ENCODE measurements around the gene ACTR10.
"Not testable (repeated sequence)": the region's sequence is repeated elsewhere in the genome, so short reads cannot be mapped to it uniquely, and the experiment has no call there.

ACTR10 gene

GRCh38 chr14:58227096-58227819 is 27.3 kb downstream of the ACTR10 start:
- DNase-seq, result no peak

DNA sequence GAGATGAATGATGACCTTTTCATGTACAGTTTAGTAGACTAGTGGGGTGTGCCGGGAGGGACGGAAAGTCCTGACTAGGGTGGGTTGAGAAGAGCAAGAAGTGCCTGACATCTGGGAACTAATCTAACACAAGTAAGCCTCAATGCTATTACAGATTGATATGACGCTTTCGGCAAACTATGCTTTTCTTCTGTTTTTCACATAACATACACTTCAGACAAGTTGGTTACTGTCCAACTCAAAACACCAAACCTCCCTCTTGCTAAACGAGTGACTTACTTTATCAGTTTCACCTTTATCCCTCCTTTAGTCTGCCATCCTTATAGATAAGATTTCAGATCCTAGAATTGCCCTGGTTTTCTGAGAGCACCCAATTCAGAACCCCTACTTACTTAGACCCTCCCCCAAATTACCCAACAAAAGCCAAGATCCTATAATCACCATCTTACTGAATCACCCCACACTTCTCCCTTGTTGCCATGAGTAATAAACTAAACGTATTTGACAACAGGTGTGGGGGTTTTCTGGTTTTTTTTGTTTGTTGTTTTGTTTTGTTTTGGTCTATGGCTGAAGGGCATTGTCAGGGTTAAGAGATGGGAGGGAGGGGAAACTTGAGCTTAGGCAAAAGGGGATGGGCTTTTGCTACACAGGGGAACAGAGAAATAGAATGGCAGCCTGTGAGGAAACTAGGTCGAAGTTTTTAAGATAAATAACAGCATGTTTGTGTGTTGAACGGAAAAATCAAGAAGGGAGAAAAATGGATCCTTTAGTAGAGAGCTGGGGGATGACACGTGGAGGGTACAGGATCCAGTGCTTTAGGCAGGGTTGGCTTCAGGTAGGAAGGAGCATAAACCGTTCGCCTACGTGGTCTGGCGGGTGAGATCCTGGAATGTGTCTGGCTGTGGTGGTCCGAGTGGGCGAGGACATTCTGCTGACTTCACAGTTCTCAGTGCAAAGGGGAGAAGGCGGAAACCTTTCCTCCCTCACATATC is 38.6 kb downstream of the ACTR10 start:
- peak; percentile 37 for DNase-seq

DNA sequence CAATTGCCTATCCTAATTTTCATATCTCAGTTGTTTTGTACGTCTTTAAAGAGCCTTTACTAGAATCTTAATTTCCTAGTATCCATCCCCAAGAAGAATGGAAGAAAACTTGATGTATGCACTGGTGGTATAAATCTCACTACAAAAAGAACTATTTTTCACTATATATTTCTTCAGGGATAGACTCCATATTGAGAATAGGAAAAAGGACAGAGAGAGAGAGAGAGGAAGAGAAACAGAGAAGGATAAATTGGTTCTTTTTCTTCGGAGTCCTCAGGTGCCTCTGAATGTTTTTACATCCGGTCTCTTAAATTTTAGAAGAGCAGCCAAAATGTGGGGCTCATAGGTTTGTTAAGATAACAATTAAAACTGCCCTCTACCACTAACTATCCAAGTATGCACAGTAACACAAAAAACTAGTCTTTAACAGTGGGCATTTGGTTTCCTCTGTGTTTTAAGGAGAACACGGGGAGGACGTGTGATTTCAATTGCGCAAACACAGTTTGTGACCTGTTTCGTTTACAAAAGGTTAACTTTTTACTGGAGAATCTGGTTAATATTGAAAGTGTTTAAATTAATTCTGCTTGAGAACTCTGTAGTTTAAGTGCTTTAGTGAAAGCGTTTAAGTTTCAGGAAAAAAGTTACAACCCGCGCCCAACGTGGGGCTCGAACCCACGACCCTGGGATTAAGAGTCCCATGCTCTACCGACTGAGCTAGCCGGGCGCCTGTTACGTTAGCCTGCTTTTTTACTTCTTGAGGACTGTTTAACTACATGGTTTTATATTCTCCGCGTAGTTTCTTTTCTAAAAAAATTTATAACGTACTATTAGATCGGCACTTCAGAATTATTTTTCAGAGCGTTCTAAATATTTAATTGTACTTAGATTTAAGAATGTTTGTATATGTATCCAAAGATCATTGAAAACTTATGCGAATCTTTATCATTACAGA is 39.6 kb downstream of the ACTR10 start:
- DNase-seq, result peak; percentile 86

DNA sequence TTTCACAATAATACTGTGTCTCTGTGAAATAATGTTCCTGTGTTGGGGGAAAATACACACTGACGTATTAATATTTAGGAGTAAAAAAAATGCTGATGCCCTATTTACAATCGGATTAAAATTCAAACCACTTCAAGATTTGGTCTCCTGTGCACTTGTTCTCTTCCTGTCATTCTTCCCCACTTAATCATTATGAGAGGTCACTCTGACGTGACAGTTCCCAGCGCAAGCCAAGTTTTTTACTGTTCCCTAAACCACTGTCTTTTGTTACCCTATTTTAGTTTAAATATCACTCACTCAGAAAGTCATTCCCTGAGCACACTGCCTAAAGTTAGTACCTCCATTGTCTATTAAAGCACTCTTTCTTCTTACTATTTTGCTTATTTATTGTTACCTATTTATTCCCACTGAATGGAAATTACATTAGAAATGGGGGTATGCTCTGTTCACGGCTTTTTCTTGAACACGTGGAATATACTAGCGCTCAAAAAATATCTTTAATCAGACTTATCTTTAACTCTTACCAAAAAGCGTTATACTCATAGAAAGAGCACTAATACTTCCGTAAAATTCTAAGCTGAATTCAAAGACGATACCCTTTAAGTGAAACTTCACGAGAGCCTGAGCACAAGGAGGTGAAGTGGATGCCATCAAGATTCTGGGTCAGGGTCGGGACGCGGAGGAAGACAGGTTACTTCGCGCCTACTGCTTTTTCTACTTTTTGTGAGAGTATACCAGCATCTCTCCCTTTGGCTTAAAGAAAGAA is 44.0 kb downstream of the ACTR10 start:
- peak; percentile 78 for DNase-seq

DNA sequence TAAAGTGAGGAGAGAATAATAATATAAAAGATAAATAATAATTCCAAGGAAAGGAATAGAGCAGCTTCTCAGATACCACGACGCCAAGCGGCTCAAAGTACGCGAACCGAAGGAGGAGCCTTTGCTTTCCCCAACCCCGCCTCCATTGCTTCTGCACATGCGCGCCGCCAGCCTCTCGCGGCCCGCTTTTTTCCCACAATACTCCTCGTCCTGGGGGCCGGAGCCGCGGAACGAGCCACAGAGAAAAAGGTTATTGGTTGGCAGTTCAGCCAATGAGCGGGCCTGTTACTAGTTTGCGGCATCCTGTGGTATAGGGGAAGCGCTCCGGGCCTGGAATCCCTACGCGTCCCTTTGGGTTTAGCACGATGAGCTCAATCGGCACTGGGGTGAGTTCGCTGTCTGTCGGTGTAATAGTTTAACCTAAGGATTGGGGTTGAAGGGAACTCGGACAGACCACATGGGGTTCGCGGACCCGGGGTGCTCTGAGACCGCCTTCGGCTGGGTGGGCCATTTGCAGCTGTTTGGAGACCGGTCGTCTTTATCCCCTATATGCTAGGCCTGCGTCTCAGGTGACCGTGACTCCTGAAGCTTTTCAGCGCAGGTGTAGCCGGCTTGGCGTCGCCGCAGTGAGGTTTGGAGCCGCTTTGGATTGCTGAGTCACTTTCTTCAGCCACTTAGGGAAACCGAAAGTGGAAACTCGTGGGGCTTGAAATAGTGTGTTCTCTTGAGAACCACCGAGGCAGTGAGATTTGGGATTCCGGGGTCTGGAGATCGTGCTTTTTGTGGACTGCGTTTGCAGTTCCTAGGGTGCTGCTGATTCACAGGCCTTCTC is 44.8 kb downstream of the ACTR10 start, which contains the start of gene PSMA3:
TSS of gene PSMA3 (plus strand) at position 288 of the 832 bp plus-strand sequence. CDS start at position 366, 78 bp downstream.
- peak; percentile 99 for DNase-seq

- DNase-seq, result no peak
Measured at GRCh38 chr14:58245562-58245961, 45.6 kb downstream of the ACTR10 start.

DNA sequence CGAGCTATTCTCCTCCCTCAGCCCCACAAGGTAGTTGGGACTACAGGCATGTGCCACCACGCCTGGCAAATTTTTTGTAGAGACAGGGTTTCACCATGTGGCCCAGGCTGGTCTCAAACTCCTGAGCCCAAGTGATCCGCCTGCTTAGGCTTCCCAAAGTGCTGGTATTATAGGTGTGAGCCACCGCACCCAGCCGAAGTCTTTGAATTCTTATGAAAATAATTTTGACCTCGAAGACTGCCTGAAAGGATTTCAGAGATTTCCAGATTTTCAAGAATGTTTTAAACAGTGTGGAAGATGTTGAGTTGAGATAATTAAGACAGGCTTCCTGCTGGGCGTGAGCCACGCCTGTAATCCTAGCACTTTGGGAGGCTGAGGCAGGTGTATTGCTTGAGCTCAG is 49.7 kb downstream of the ACTR10 start:
- DNase-seq, result no peak

GRCh38 chr14:58258156-58258555 is 58.2 kb downstream of the ACTR10 start:
- peak; percentile 34 for DNase-seq

GRCh38 chr14:58262005-58262404 is 62.1 kb downstream of the ACTR10 start:
- not testable (repeated sequence) for DNase-seq

GRCh38 chr14:58265401-58265800 is 65.5 kb downstream of the ACTR10 start:
- no peak for DNase-seq

DNA sequence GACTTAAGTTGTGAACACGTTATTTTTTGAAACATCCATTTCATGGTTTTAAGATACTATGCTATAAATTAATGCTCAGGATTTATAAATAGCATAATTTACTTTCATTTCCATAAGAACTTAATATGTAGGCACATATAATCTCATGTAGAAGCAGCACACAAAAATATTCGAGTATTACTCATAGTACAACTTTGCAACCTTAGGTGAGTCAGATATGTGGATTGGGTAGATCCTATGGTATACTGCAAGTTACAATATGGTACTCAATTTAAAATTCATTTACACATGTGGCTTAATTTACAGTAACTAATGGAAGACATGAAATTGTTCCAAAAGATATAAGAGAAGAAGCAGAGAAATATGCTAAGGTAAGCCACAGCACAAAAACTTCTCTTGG is 70.7 kb downstream of the ACTR10 start:
- DNase-seq, result no peak

DNA sequence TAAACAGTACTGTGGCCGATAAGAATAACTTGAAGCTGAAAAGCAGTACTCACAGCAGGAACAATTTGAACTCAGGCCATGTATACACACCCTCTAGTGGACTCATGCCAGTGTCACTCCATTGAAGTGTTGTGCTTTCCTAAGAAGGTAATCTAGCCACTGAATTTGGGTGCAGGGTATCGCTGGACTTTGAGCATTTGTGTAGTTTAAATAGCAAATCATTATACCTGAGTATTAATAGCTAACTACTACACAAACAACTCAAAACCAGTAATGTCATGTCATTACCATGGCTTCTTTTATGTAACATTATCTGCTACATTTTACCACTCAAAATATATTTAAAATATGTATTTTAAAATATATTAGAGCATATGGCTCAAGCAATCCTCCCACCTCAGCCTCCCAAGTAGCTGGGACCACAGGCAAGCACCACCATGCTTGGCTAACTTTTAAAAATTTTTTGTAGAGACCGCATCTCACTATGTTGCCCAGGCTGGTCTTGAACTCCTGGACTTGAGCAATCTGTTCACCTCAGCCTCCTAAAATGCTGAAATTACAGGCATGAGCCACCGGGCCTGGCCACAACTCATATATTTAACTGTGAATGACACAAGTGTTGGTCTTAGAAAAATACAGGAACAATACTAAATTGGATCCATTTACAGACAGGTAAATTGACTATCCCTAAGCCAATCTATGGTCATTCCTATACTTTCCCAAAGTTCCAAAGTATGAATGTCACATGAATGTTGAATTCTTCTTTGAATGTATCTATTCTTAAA is 72.8 kb downstream of the ACTR10 start:
- peak; percentile 48 for DNase-seq

- DNase-seq, result peak; percentile 32
Measured at GRCh38 chr14:58274881-58275280, 74.9 kb downstream of the ACTR10 start.

GRCh38 chr14:58275527-58276190 is 75.7 kb downstream of the ACTR10 start:
- DNase-seq, result no peak

DNA sequence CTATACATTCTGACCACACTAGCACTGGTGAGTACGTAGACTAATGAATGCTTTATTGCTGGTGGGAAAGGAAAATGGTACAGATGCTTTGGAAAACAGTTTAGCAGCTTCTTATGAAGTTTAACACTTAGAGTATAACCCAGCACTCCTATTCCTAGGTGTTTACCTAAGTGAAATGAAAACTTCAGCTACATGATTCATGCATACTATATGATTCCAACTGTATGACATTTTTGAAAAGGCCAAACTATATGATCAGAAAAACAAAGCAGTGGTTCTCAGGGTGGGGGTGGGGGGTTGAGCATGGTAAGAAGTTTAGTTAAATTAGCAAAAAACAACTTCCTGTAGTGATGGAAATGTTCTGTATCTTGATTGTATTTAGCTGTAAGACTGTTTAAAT is 76.3 kb downstream of the ACTR10 start:
- no peak for DNase-seq

GRCh38 chr14:58278177-58278576 is 78.2 kb downstream of the ACTR10 start:
- no peak for DNase-seq

DNA sequence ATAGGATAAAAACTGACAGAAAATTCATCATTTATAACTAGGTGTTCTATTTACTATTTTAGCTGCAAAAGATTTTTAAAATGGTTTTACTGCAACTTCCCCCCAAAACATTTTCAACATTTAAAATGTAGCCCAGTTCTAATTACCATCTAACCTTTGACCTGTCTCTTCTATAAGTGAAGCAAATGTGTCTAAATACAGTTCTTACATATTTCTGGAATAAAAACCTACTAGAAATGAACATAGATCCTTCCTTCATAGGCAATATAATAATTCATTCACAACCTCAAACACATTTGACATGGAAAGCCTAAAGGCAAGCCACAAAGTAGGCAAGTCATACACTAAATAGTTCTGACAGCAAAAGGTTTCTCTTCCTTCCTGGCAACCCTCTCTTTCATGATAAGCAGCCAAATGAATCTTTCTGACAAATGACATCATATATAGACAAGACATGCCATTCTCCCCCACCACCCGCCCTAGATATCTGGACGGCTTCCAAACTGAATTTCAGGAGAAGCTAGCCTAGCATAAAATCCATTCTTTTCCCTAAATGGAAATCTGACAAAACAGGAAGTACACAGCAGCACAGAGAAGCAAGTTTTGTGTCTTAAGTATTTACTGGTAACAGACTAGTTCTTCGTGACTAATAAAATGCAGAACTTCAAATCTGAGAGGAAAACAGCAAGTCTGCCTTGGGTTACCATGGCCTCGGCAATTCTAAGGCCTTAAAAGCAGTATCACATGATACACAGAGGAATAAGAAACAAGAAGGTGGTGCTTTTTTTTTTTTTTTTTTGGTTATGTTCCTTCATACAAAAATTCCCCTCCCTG is 81.2 kb downstream of the ACTR10 start:
- DNase-seq, result peak; percentile 73

DNA sequence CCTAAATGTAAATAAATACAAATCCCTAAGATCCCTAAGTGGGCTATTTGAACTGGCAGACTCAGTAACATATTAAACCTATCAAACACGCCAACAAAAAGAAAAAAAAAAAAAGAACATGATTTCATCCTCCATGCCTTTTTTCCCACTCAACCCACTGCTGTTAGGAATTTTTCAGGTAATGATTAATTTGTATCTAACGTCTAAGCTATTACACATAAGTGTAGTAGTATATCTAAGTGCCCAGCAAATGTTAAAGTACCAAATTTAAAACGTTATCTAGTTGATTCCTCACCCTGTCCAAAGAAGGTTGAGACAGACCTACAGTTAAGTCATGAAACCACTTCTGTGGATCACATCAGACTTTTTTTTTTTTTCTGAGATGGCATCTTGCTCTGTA is 82.0 kb downstream of the ACTR10 start:
- DNase-seq, result no peak

All from hematopoietic multipotent progenitor cell treated with erythropoietin and hydrocortisone succinate and interleukin-3 and kit ligand, for 4 days (in vitro differentiated cells).